GM19240 (cell line): ENCODE measurements around the gene SRRD.
A peak's percentile ranks its signal among the peaks of the same experiment; 100 is the strongest.

Source experiments
- DNase-seq: peaks from one replicate; pipeline ENCODE4 v3.0.0; 2011; ENCODE audit warnings: low spot score; ENCODE audit not compliant: insufficient read length

SRRD gene

DNA sequence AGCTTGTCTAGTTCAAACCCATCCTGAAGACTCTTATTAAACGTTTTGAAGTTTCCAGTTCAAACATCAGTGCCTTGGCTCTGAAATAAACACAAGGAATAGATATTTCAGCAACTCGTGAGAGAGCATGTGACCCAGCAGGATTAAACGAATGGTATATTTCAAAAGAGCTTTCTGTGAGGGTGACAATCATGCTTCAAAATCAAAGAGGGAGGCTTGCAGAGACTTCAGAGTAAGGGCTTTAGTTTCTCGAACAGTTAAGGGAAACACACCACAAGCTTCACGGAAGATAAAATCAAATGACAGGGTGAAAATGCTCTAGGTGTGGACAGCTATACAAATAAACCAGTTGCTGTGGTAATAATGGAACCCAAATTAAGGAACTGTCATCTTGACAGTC, 1.5 kb upstream of the SRRD start:
- no peak for DNase-seq

- DNase-seq = no peak
These were observed 636 bp upstream of the SRRD start for GRCh38 chr22:26483043-26483438.

DNA sequence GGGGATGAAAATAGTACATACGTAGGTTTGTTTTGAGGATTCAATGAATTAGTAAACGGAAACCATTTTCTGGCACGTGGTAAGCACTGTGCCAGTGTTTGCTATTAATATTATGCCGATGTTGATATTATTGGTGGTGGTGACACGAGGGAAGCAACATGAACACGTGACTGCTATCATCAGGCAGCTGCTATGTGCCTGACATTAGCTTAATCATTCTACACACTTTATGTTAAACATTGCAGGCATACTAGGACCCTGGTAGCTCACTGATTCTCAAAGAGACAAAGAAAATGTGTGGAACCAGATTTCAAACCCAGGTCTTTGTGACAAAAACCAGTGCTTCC, 656 bp downstream of the SRRD start:
- DNase-seq = no peak

DNA sequence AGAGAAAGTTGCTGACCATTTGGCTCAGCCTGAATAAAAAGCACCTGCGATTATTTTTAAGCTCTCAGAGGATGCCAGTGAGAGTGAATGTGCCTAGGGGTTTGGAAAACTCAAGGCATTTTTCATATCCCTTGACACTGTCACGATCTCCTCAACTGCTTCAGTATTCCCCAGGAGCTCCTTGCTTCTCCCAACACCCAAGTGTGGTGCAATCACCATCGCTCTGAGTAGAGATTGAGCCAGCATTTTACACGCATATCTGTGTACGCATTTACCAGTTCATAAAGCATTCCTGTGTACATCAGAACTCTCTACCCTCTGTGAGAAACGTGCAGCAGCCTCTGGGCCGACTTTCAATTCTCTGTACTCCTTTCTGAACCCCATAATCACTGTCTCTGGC, 1.3 kb downstream of the SRRD start:
- DNase-seq = no peak

GRCh38 chr22:26485806-26486390, 2.2 kb downstream of the SRRD start:
- no peak for DNase-seq

GRCh38 chr22:26486394-26486793, 2.7 kb downstream of the SRRD start:
- no peak for DNase-seq

DNA sequence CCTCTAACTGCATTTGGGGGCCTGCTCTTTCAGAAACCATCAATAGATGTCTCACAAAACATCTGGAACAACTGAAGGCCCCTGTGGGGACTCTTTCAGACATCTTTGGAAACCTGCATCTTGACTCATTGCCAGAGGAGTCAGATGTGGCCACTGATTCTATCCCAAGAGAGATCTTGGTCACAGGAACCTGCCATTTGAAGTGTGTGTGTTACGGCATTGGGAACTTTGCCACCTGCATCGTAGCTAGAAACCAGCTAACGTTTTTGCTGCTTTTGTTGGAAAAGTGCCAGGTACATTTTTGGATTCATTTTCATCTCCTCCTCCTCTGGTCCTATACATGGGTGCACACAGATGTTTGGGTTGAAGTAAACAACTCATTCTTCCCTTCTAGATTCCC, 4.3 kb downstream of the SRRD start:
- DNase-seq = no peak

DNA sequence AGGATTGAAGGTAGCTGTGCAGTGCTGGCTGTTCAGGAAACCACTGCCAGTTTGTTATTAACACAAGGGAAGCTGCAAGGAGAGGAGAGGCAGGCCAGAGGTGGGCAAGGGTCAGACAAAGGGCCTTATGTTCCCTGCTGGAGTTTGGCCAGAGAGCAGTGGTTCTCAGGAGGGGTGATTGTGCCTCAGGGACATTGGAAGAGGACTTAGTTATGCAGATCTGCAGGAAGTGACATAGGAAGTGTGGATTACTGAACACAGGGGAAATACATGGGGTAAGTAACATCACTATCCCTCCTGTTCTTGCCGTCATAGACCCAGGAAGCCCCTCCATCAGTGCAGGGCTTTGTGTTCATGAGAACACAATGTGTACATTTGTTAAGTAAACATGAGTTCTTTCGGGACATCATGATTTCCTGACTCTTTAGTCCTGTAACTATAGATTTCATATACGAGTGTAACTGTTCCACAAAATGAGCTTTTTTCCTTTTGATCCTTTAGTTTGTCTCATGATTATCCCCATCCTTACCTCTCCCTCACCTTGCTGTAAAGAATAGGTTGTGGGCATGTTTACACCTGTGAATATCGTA, 5.9 kb downstream of the SRRD start:
- no peak for DNase-seq

- DNase-seq = no peak
These were observed 8.5 kb downstream of the SRRD start for GRCh38 chr22:26492220-26492619.

DNA sequence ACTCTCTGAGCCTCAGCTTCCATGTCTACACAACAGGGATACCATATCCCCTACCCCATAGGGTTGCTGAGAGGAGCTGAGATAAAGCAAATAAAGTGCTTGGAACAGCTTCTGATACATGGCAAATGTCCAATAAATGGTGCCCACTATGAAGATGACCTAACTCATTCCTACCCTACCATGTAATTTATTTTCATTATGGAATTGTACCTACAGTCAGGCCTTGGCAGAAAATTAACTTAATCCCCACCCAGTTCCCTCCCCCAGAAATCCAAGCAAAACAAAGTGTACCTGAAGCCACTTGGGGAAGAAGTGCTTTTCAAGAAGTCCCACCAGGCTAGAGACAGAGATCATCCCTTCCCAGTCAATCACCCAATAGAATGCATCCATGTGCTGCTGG, 10.8 kb downstream of the SRRD start:
- no peak for DNase-seq

- DNase-seq = no peak
These were observed 12.8 kb downstream of the SRRD start for GRCh38 chr22:26496456-26496855.

DNA sequence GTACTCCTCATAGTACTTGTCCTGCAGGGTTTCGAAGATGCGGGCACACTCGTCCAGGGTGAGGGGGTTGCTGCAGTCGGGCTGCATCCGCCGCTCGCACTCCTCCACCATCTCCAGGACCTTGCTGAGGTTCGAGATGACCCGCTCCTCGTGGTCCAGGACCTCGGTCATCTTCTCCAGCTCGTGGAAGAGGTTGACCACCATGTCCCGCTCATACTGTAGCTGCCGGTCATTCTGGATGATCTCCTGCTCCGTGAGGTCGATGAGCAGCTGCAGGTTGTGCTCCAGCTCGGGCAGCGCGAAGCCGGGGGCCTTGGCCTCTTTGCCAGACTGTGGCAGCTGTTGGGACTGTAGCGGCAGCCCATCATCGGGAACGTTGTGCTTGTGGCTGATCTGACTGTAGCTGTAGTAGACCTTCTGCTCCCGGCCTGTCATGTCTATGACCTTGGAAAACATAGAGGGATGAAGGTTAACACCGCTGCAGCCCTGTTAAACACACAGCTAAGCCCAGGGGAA, 15.6 kb downstream of the SRRD start:
- no peak for DNase-seq

- no peak for DNase-seq
These were observed 18.3 kb downstream of the SRRD start for GRCh38 chr22:26501996-26502395.

- DNase-seq = peak; percentile 34
These were observed 19.2 kb downstream of the SRRD start for GRCh38 chr22:26502688-26503561.

DNA sequence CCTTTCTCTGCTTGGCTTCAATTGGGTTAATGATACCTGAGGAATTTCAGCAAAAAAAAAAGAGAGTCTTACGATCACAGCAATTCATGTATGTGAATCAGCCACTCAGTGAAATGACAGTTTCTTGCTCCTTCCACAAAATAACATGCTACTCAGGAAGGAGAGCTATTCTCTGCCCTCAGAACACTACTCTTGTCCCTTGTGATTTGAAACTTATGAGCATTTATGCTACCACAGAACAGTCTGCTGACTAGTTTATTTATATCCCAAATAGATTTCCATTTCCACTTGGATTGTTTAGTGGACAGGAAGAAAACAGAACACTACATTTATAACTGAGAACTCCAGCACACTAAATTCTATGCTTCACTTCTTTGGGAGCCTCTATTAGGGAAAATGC, 20.1 kb downstream of the SRRD start:
- DNase-seq = no peak

DNA sequence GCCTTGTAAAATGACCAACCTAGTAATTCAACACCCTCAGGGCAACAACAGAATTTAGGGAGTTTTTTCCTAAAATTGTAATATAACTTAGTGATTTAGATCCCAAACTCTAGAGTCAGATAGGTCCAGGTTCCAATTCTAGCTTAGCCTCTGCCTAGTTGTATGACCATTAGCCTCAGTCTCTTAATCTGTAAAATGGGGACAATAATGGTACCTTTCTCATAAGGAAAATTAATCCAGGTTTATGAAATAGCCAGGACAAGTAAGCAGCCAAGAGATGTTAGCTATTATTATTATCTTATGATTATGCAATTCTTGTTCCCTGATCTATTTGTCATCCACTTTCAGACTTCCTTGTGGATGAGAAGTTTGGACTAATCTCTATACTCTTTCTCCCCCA, 24.5 kb downstream of the SRRD start:
- no peak for DNase-seq

DNA sequence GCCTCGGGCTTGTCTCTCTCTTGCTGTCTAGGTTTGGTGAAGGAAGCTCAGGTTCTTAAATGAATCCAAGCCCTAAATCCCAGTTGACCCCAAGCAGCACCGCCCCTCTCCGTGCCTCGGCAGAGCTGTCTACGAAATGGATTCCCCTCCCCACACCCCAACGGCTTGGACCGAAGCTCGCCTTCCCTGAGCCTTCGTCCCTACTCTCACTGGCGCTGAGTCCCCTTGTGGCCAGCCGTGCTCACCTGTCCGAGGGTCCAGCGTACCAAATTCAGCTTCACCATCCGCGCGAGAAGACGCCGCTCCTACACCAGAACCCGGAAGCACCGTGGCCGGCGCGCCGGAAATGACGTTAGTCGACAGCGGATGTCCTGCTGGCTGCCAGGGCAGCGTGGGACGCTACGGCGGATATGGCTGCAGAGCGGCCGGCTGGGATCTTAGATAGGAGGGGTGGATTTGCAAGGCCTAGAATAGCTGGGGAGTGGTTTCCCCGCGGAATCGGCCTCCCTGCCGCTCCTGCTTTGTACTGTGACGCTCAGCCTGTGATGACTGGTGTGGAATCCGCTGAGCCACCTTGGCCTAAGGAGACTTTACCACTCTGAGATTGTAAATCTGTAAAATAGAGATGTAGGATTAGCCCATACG, 28.6 kb downstream of the SRRD start, which contains the start of gene TFIP11:
Gene TFIP11, minus strand, starts transcription at position 325 of the 645 bp plus-strand sequence. CDS start 2,201 bp downstream, outside the sequence.
- DNase-seq = peak; percentile 98

DNA sequence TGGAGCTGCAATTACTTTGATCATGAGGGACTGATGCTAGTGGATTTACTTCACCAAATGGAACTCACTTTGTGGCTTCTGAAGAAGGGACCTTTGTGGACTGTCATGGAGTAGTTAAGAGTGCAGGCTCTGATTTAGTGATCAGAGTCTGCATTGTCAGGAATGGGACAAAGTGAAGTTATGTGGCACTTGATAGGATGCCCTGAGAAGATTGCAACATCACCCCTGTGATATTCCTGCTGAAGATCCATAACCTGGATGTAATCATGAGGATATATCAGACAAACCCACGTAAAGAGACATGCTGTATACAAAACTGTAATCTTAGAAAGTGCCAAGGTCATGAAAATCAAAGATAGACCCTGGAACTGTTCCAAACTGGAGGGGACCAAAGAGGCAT, 30.2 kb downstream of the SRRD start:
- DNase-seq = no peak

DNA sequence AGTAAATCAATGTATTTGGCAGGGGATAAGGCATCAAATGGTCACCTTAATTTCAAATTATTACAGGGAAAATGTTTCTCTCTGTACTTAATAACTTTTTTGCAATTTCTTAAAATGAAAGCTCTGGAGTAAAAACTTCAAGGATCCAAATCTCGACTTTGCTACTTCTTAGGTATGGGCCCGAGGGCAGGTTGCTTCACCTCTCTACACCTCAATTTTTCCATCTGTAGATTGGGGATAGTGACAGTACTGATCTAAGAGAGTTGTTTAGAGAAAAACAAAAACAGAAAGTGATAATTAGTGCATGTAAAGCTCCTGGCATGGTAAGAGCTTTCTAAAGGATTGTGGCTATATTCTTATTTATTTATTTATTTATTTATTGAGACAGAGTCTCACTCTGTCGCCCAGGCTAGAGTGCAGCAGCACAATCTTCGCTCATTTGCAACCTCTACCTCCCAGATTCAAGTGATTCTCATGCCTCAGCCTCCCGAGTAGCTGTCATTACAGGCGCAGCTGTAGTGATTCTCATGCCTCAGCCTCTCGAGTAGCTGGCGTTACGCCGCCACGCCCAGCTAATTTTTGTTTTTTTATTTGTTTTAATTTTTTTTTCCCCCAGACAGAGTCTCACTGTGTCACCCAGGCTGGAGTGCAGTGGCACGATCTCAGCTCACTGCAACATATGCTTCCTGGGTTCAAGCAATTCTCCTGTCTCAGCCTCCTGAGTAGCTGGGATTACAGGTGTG, 30.9 kb downstream of the SRRD start:
- no peak for DNase-seq

- no peak for DNase-seq
These were observed 32.3 kb downstream of the SRRD start for GRCh38 chr22:26515931-26516330.

GRCh38 chr22:26516503-26516902, 32.8 kb downstream of the SRRD start:
- no peak for DNase-seq
